Mesendoderm (in vitro differentiated cells): ENCODE measurements around the gene NEURL3.
A peak's percentile ranks its signal among the peaks of the same experiment; 100 is the strongest.

Source experiments
- DNase-seq: peaks from one replicate; pipeline ENCODE4 v3.0.0; 2013
- H2AK5ac ChIP-seq: 2 replicates; pipeline ENCODE4 v1.6.1; 2013; ENCODE audit warnings: low read length, inconsistent platforms
- H2BK120ac ChIP-seq: 2 replicates; pipeline ENCODE4 v1.6.1; 2013; ENCODE audit warnings: low read depth, mild to moderate bottlenecking, low read length, moderate library complexity, mixed read lengths
- H2BK15ac ChIP-seq: replicated peaks from 2 replicates; pipeline ENCODE4 v1.6.1; 2013; ENCODE audit warnings: low read depth, mild to moderate bottlenecking, moderate library complexity
- H2BK5ac ChIP-seq: 2 replicates; pipeline ENCODE4 v1.6.1; 2013; ENCODE audit warnings: low read length, inconsistent platforms
- H3K18ac ChIP-seq: 2 replicates; pipeline ENCODE4 v1.6.1; 2013; ENCODE audit warnings: mild to moderate bottlenecking, low read length, mixed read lengths
- H3K23ac ChIP-seq: one replicate; pipeline ENCODE4 v1.6.1; 2013; ENCODE audit warnings: low read length
- H3K27ac ChIP-seq: 2 replicates; pipeline ENCODE4 v1.5.1; 2013; ENCODE audit warnings: low read depth, mild to moderate bottlenecking, inconsistent platforms, low read length, moderate library complexity
- H3K27me3 ChIP-seq: 2 replicates; pipeline ENCODE4 v1.6.1; 2013; ENCODE audit warnings: low read length, control low read depth, mild to moderate bottlenecking, inconsistent platforms; ENCODE audit not compliant: insufficient read depth, poor library complexity
- H3K36me3 ChIP-seq: 2 replicates; pipeline ENCODE4 v1.6.1; 2013; ENCODE audit warnings: low read length, inconsistent platforms; ENCODE audit not compliant: control insufficient read depth, insufficient read depth
- H3K4ac ChIP-seq: one replicate; pipeline ENCODE4 v1.6.1; 2013; ENCODE audit warnings: low read depth, mild to moderate bottlenecking, low read length, moderate library complexity
- H3K4me1 ChIP-seq: 2 replicates; pipeline ENCODE4 v1.6.1; 2013; ENCODE audit warnings: low read depth, low read length, inconsistent platforms; ENCODE audit not compliant: control insufficient read depth
- H3K4me2 ChIP-seq: 2 replicates; pipeline ENCODE4 v1.6.1; 2013; ENCODE audit warnings: low read length
- H3K4me3 ChIP-seq: 2 replicates; pipeline ENCODE4 v1.5.1; 2013; ENCODE audit warnings: mild to moderate bottlenecking, low read length
- H3K56ac ChIP-seq: one replicate; pipeline ENCODE4 v1.6.1; 2013; ENCODE audit warnings: low read length
- H3K79me1 ChIP-seq: 2 replicates; pipeline ENCODE4 v1.6.1; 2013; ENCODE audit warnings: low read length, inconsistent platforms
- H3K79me2 ChIP-seq: 2 replicates; pipeline ENCODE4 v1.6.1; 2013; ENCODE audit warnings: mild to moderate bottlenecking, low read length; ENCODE audit not compliant: control insufficient read depth, insufficient read depth
- H3K9ac ChIP-seq: 2 replicates; pipeline ENCODE4 v1.6.1; 2013; ENCODE audit warnings: low read length, inconsistent platforms
- H4K5ac ChIP-seq: one replicate; pipeline ENCODE4 v1.6.1; 2013; ENCODE audit warnings: low read length
- H4K8ac ChIP-seq: one replicate; pipeline ENCODE4 v1.6.1; 2013; ENCODE audit warnings: low read depth, mild to moderate bottlenecking, control low read depth, low read length, moderate library complexity
- WGBS: extraction: QIAGEN DNeasy Blood & Tissue Kit; methylation state at CpG from one replicate; pipeline ENCODE4 v1.1.7; 2013; ENCODE audit warnings: low lambda C conversion rate, missing lambda C conversion rate; ENCODE audit not compliant: insufficient coverage; ENCODE audit errors: extremely low coverage; 5-methylcytosine and 5-hydroxymethylcytosine counted together

The NEURL3 gene

GRCh38 chr2:96477458-96477857, 27.7 kb downstream of the NEURL3 start:
- H3K27ac ChIP-seq, result no peak overlapping the region
- H2BK120ac ChIP-seq, result no peak overlapping the region
- H3K27me3 ChIP-seq, result no peaks in the 10 kb centered on the region
- H3K4me2 ChIP-seq, result no peak overlapping the region
- no peaks in the 10 kb centered on the region for H3K4me1 ChIP-seq
- no peak for DNase-seq
- H3K23ac ChIP-seq, result no peak overlapping the region
- no peaks in the 10 kb centered on the region for H3K36me3 ChIP-seq
- H3K4me3 ChIP-seq, result no peak overlapping the region
- WGBS, result 100% methylated on average over 1 of the region's 1 CpG
- no peak overlapping the region for H3K18ac ChIP-seq
- H3K4ac ChIP-seq, result no peak overlapping the region
- no peaks in the 10 kb centered on the region for H3K79me1 ChIP-seq
- no peak overlapping the region for H2AK5ac ChIP-seq
- no peak overlapping the region for H3K9ac ChIP-seq
- no peak overlapping the region for H4K8ac ChIP-seq
- H2BK5ac ChIP-seq, result no peak overlapping the region
- H3K56ac ChIP-seq, result no peak overlapping the region
- H4K5ac ChIP-seq, result no peak overlapping the region
- H3K79me2 ChIP-seq, result no peaks in the 10 kb centered on the region
- H2BK15ac ChIP-seq, result no peak overlapping the region

- no peak overlapping the region for H4K8ac ChIP-seq
- no peaks in the 10 kb centered on the region for H3K27me3 ChIP-seq
- H3K4me1 ChIP-seq, result no peaks in the 10 kb centered on the region
- H2AK5ac ChIP-seq, result no peak overlapping the region
- no CpG with 5 or more reads among the region's 6 CpGs for WGBS
- H3K23ac ChIP-seq, result no peak overlapping the region
- H3K36me3 ChIP-seq, result no peaks in the 10 kb centered on the region
- no peak overlapping the region for H2BK5ac ChIP-seq
- no peak overlapping the region for H2BK120ac ChIP-seq
- no peak overlapping the region for H2BK15ac ChIP-seq
- no peak overlapping the region for H3K4me3 ChIP-seq
- no peak overlapping the region for H3K9ac ChIP-seq
- no peak overlapping the region for H3K4me2 ChIP-seq
- DNase-seq, result no peak
- H3K18ac ChIP-seq, result no peak overlapping the region
- H4K5ac ChIP-seq, result no peak overlapping the region
- no peak overlapping the region for H3K27ac ChIP-seq
- no peak overlapping the region for H3K4ac ChIP-seq
- no peak overlapping the region for H3K56ac ChIP-seq
- H3K79me1 ChIP-seq, result no peaks in the 10 kb centered on the region
- H3K79me2 ChIP-seq, result no peaks in the 10 kb centered on the region
These were observed 33.4 kb downstream of the NEURL3 start for GRCh38 chr2:96471772-96472171.

DNA sequence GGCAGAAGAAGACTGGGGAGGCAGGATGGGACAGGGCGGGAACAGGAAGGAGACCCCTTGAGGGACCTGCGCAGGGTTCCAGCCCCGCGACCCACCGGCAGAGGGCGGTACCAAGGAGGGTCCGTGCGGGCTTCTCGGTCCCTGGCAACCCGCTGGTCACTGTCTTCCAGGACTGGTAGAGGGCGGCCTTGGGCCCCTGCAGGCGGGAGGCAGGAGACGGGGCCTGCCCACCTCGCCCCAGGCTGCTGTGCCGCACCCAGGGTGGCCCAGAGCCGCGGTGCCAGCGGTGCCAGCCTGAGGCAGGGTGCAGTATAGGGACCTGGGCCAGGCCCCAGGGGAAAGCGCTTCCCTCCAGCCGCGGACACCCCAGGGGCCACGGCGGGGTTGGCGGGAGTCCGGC, 34.5 kb downstream of the NEURL3 start:
- no peaks in the 10 kb centered on the region for H3K79me1 ChIP-seq
- DNase-seq, result peak; percentile 85
- no peak overlapping the region for H2BK120ac ChIP-seq
- H2AK5ac ChIP-seq, result no peak overlapping the region
- no peaks in the 10 kb centered on the region for H3K4me1 ChIP-seq
- H3K27me3 ChIP-seq, result no peaks in the 10 kb centered on the region
- peak overlapping the region; percentile 78 for H3K56ac ChIP-seq
- no CpG with 5 or more reads among the region's 25 CpGs for WGBS
- H3K36me3 ChIP-seq, result no peaks in the 10 kb centered on the region
- H3K23ac ChIP-seq, result no peak overlapping the region
- H3K4me3 ChIP-seq, result no peak overlapping the region
- H3K4ac ChIP-seq, result no peak overlapping the region
- H3K18ac ChIP-seq, result no peak overlapping the region
- no peaks in the 10 kb centered on the region for H3K79me2 ChIP-seq
- H4K8ac ChIP-seq, result no peak overlapping the region
- no peak overlapping the region for H3K9ac ChIP-seq
- no peak overlapping the region for H2BK5ac ChIP-seq
- no peak overlapping the region for H3K27ac ChIP-seq
- H4K5ac ChIP-seq, result no peak overlapping the region
- H3K4me2 ChIP-seq, result peak overlapping the region; percentile 44
- H2BK15ac ChIP-seq, result no peak overlapping the region

GRCh38 chr2:96470109-96470508, 35.0 kb downstream of the NEURL3 start:
- no peak overlapping the region for H2BK5ac ChIP-seq
- H4K8ac ChIP-seq, result no peak overlapping the region
- H3K18ac ChIP-seq, result no peak overlapping the region
- no peaks in the 10 kb centered on the region for H3K27me3 ChIP-seq
- H3K79me2 ChIP-seq, result no peaks in the 10 kb centered on the region
- no peak overlapping the region for H3K27ac ChIP-seq
- WGBS, result no CpG with 5 or more reads among the region's 8 CpGs
- no peak overlapping the region for H4K5ac ChIP-seq
- H2BK15ac ChIP-seq, result no peak overlapping the region
- H2BK120ac ChIP-seq, result no peak overlapping the region
- H3K23ac ChIP-seq, result no peak overlapping the region
- no peaks in the 10 kb centered on the region for H3K36me3 ChIP-seq
- no peak overlapping the region for H2AK5ac ChIP-seq
- DNase-seq, result no peak
- no peak overlapping the region for H3K9ac ChIP-seq
- H3K56ac ChIP-seq, result no peak overlapping the region
- no peak overlapping the region for H3K4me2 ChIP-seq
- no peak overlapping the region for H3K4me3 ChIP-seq
- no peaks in the 10 kb centered on the region for H3K4me1 ChIP-seq
- no peaks in the 10 kb centered on the region for H3K79me1 ChIP-seq
- no peak overlapping the region for H3K4ac ChIP-seq

GRCh38 chr2:96468904-96469303, 36.3 kb downstream of the NEURL3 start:
- Histone ChIP-seq H2BK120ac (no peak overlapping the region), H3K79me2 (no peaks in the 10 kb centered on the region), H2BK15ac (no peak overlapping the region), H3K18ac (no peak overlapping the region), H2AK5ac (no peak overlapping the region), H3K36me3 (no peaks in the 10 kb centered on the region), H3K4ac (no peak overlapping the region), H3K4me3 (no peak overlapping the region), H2BK5ac (no peak overlapping the region), H3K9ac (no peak overlapping the region), H3K4me1 (no peaks in the 10 kb centered on the region), H3K56ac (no peak overlapping the region), H3K79me1 (no peaks in the 10 kb centered on the region), H4K8ac (no peak overlapping the region), H3K27ac (no peak overlapping the region), H3K27me3 (no peaks in the 10 kb centered on the region), H3K23ac (no peak overlapping the region), H3K4me2 (no peak overlapping the region), H4K5ac (no peak overlapping the region)
- DNase-seq, result no peak
- WGBS, result no CpG with 5 or more reads among the region's 6 CpGs

GRCh38 chr2:96464651-96465050, 40.5 kb downstream of the NEURL3 start:
- Histone ChIP-seq H2BK5ac (no peak overlapping the region), H3K9ac (no peak overlapping the region), H4K8ac (no peak overlapping the region), H3K27me3 (no peaks in the 10 kb centered on the region), H3K79me1 (no peaks in the 10 kb centered on the region), H4K5ac (no peak overlapping the region), H3K4me3 (no peak overlapping the region), H3K23ac (no peak overlapping the region), H3K27ac (no peak overlapping the region), H2AK5ac (no peak overlapping the region), H3K79me2 (no peaks in the 10 kb centered on the region), H3K4me2 (no peak overlapping the region), H3K18ac (no peak overlapping the region), H3K4me1 (no peaks in the 10 kb centered on the region), H2BK15ac (no peak overlapping the region), H3K56ac (no peak overlapping the region), H2BK120ac (no peak overlapping the region), H3K4ac (no peak overlapping the region), H3K36me3 (no peaks in the 10 kb centered on the region)
- no CpG with 5 or more reads among the region's 2 CpGs for WGBS
- DNase-seq, result no peak
